Stimulated activated CD4-positive, alpha-beta T cell treated with anti-CD3 and anti-CD28 coated beads, Interleukin-4, amount 100 ng/mL, for 24 hours (primary cell): Measurements from ENCODE around the gene ZNF205.
A peak's percentile ranks its signal among the peaks of the same experiment; 100 is the strongest.
"Not testable (repeated sequence)": the region's sequence is repeated elsewhere in the genome, so short reads cannot be mapped to it uniquely, and the experiment has no call there.

Source experiments
- DNase-seq: peaks from one replicate; pipeline ENCODE4 v3.0.0-alpha.2; 2020

Gene ZNF205

GRCh38 chr16:3112058-3112880 lies at the start of gene ZNF205:
ZNF205 (plus strand) TSS chr16:3112586; CDS start chr16:3113431, 845 bp downstream.
- no peak for DNase-seq

DNA sequence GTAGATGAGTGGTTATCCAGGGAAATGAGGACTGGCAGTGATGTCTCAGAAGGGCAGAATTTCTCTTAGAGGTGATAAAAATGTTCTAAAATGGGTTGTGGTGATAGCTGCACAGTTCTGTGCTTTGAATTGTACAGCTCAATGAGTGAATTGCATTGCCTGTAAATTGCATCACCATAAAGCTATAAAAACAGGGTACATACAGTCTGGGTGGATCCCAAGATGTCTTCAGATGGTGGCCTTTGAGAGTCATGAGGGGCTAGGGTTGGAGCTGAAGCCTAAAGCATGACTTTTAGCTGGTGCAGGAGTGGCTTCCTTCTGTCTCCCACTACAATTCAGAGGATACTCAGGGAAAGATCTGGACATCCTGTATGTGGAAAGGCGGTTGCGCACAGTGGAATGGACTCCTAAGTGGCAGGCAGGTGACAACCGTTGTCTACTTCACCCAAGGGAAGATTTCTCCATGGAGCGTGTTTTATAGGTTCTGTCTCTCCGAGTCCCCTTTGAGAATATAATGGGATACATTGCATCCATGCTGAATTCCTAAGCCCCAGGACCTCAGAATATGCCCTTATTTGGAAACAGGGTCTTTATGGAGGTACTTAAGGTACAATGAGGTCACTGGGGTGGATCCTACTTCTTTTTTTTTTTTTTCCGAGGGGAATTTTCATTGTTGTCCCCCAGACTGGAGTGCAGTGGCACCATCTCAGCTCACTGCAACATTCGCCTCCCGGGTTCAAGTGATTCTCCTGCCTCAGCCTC lies 48.6 kb upstream of the ZNF205 start:
- DNase-seq, result no peak

- DNase-seq, result peak; percentile 77
These were observed 47.2 kb upstream of the ZNF205 start, which contains the start of gene IL32 for GRCh38 chr16:3065069-3065741. IL32 (plus strand) TSS chr16:3065640; CDS start chr16:3065812, 172 bp downstream.

- peak; percentile 44 for DNase-seq
These were observed 46.5 kb upstream of the ZNF205 start for GRCh38 chr16:3065742-3066439.

- DNase-seq, result no peak
These were observed 46.0 kb upstream of the ZNF205 start for GRCh38 chr16:3066440-3066748.

GRCh38 chr16:3068487-3068886 lies 43.9 kb upstream of the ZNF205 start:
- DNase-seq, result no peak

- not testable (repeated sequence) for DNase-seq
These were observed 43.2 kb upstream of the ZNF205 start for GRCh38 chr16:3069146-3069545.

DNA sequence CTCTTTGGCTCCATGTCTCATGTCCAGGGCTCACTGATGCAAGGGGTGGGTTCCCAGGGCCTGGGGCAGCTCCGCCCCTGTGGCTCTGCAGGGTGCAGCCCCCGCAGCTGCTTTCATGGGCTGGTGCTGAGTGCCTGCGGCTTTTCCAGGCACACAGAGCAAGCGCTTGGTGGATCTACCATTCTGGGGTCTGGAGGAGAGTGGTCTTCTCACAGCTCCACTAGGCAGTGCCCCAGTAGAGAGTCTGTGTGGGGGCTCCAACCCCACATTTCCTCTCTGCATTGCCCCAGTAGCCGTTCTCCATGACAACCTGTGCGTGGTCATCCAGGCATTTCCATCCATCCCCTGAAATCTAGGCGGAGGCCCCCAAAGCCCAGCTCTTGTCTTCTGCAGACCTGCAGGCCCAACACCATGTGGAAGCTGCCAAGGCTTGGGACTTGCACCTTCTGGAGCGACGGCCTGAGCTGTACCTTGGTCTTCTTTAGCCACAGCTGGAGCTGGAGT lies 41.7 kb upstream of the ZNF205 start:
- DNase-seq, result no peak

GRCh38 chr16:3071655-3072054 lies 40.7 kb upstream of the ZNF205 start:
- no peak for DNase-seq

DNA sequence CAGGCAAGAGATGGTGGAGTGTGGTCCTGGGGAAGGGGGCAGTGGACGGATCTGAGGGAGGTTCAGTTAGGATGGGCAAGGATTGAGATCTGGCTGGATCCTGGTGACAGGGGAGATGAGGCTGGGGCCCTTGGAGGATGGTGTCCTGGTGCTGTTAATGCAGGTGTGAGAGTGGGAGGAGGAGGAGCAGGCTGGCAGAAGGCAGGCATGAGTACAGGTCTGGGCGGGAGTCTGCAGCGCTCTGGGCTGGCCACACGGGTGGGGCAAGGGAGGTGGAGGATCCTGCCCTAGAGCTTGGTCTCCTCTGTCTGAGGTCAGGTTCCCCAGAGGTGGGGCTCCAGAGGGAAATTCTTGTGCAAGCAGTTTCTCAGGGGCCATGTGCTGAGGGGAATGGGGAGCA lies 40.2 kb upstream of the ZNF205 start:
- not testable (repeated sequence) for DNase-seq

DNA sequence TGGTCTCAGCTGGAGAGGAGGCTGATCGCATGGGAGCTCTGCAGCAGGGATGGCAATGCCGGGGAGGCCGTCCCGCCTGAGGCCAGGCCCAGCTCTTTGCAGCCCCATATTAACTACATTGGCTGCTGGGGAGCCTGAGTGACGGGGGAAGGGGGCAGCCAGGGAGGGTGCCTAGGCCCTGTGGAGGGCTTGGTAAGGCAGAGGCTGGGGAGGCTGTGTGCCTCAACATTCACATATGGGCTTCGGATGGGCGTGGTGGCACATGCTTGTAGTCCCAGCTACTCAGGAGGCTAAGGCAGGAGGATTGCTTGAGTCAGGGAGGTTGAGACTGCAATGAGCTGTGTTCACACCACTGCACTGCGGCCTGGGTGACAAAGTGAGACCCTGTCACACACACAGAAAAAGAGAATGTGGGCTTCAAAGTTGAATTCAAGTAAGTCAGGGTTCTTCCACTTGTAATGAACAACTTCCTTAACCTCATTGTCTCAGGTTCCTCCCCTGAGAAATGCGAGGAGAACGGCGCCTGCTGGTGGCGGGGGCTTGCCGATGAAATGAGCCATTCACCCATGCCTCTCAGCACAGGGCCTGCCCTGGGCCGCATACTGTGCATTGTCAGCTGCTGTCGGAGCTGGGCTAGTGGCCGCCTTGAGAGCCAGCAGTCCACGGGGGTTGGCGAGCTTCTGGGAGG lies 39.7 kb upstream of the ZNF205 start:
- not testable (repeated sequence) for DNase-seq

DNA sequence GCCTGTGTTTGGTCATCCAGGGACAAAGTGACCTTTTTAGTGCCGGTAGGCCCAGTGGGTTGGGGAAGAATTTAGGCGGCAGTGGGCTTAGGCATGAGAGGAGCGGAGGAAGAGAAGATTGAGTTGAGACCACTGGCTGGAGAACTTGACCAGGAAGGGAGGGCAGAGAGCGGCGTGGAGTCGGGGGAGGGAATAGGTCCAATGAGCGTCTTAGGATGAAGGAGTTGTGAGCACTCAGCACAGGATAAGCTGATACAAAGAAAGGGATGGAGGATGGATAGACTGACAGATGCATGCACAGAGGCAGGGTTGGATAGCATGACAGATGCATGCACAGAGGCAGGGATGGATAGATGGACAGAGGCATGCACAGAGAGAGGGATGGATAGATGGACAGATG lies 38.9 kb upstream of the ZNF205 start:
- no peak for DNase-seq

DNA sequence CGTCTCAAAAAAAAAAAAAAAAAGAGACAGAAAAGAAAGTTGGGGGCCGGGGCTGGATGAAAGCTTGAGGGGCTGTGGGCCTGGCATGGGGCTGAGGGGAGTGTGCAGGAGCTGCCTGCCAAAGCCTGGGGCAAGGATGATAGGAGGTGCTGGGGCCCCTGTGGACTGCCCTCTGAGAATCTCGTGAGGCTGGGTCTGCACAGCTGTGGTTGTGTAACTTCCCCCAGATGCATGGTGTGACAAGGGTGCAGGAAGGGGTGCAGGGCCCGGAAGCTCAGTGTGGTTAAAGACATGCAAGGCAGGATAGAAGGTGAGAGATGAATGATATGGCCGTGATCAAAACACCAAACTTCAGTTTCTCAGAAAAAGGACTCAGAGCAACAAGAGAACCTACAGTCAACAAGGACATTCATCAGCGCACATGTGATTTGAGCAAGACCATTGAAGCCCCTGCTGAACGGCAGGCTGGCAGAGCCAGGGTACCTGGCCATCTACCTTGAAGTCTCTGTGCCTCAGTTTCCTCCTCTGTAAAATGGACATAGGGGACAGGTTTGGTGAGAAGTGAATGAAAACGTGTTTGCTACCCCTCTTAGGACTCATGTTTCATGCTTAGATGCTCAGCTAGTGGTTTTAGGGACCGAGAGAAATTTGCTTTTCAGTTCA lies 37.4 kb upstream of the ZNF205 start:
- peak; percentile 77 for DNase-seq

GRCh38 chr16:3075523-3075915 lies 36.9 kb upstream of the ZNF205 start:
- no peak for DNase-seq

DNA sequence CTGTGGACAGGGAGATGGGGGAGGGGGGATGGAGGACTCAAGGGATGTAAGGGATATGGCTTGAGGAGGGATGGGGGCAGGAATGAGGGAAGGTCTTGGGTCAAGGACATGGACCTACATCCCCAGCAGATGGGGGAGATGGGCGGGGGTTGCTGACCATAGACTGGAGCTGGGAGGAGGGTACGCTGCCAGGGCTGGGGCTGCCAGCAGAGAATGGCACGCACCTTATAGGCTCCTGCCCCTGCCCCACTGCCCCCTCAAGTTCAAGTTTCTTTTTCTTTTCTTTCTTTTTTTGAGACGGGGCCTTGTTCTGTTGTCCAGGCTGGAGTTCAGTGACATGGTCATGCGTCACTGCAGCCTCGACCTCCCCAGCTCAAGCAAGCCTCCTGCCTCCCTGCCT lies 36.4 kb upstream of the ZNF205 start:
- not testable (repeated sequence) for DNase-seq

DNA sequence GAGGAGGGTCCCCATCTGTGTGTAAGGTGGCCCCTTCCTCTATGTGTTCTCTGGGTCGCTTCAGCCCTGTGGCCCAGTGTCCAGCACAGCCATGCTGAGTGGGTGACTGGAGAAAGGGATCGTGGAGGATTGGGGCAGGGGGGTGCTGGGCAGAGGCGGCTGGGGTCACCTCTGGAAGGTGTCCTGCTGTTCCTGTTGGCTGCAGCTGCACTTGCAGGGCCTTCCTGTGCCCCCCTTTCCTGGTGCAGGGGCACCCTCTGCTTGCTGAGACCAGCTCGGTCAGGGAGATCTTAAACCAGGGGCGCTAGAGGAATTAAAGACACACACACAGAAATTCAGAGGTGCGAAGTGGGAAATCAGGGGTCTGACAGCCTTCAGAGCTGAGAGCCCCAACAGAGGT lies 35.8 kb upstream of the ZNF205 start:
- no peak for DNase-seq

DNA sequence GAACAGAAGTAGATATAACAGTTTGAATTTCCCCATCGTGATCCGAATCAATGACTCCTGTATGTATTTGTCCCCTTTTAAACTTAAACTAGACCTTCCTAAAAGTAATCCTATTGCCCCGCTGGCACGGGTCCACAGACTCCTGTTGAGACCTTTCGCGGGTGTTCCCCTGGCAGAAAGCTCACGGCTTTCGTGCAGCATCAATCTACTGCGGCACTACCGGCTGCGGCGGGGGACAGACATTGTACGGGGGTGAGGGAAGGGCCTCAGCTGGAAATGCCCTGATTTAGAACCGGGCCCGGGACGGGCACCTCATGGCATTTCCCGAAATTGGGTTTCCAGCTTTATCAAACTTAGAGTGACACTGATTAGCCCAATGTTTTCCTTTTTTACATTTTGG lies 32.4 kb upstream of the ZNF205 start:
- DNase-seq, result no peak

DNA sequence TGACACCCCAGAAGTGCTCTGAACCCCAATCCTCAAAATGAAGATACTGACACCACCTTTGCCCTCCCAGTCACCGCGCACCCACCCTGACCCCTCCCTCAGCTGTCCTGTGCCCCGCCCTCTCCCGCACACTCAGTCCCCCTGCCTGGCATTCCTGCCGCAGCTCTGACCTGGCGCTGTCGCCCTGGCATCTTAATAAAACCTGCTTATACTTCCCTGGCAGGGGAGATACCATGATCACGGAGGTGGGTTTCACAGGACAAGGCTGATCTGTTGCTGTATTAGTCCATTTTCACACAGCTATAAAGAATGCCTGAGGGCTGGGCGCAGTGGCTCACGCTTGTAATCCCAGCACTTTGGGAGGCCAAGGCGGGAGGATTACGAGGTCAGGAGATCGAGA lies 30.4 kb upstream of the ZNF205 start:
- DNase-seq, result not testable (repeated sequence)

- not testable (repeated sequence) for DNase-seq
These were observed 29.0 kb upstream of the ZNF205 start for GRCh38 chr16:3083408-3083807.

DNA sequence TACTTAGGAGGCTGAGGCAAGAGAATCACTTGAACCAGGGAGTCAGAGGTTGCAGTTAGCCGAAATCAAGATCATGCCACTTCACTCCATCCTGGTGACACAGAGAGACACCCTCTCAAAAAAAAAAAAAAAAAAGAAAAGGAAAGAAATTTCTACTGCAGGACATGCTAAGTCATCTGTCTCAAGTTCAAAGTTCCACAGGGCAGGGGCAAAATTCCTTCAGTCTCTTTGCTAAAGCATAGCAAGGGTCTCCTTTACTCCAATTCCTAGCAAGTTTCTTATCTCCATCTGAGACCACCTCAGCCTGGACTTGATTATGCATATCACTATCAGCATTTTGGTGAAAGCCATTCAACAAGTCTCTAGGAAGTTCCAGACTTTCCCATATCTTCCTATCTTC lies 27.9 kb upstream of the ZNF205 start:
- DNase-seq, result no peak

GRCh38 chr16:3084969-3085670 lies 27.3 kb upstream of the ZNF205 start:
- DNase-seq, result no peak
